ENCODE results near the gene CCDC33. TPM values are rescaled to one million over a fixed set of nuclear protein-coding genes. Genes with fewer than 3 reads are reported as not detected.

Gene CCDC33
- total and polyA plus RNA-seq, 2 experiments from 2014 or later: 2.6 to 2.8 TPM

DNA sequence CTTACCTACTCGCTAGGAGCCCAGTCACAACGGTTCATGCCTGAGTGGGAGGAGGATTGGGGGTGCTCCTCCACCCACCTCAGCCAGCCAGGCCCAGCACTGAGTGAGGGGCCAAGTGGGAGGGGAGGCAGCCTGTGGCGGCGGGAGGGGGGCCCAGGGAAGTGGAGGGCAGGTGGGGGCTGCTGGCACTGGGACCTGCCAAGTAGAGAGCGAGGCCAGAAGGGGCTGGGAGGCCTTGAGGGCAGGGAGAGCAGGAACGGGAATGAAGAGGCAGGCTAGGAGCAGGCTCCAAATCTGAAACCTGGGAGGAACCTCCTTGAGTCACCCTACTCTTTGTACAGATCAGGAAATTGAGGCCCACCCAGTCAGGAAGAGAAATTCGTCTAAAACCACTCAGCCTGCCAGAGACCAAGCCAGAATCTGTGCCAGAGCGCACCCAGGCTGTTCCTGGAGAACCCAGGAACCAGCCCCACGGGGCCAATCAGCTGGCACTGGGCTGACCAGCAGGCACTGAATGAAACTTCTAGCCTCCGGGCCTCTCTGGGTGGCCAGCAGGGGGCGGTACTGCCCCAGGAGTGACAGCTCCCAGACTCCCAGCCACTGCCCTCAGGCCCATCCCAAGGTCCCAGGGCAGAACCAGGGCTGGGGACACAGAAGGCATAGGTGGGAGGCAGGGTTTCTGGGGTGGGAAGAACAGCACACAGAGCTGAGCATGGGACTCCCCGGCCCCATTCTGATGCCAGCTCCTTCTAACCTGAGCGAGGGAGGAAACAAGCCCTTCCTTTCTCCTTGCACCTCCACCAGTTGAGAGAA is 146.1 kb downstream of the CCDC33 start:
- no peak overlapping the region for H2AFZ ChIP-seq
- peak; percentile 93 for ATAC-seq
- H3K27ac ChIP-seq (ENCODE audit: low read depth): no peak overlapping the region
- H3K4me1 Mint-ChIP-seq: peaks cover 22% of the 10 kb centered on the region
- H3F3A ChIP-seq (replicated peaks; ENCODE audit: low read depth): no peaks in the 10 kb centered on the region
- H3K27me3 Mint-ChIP-seq (ENCODE audit: insufficient read depth, low read depth, poor library complexity): peaks cover 6% of the 10 kb centered on the region
- H3K36me3 Mint-ChIP-seq (ENCODE audit: low read depth): no peaks in the 10 kb centered on the region
- no peaks in the 10 kb centered on the region for H4K20me1 ChIP-seq (replicated peaks; ENCODE audit: insufficient read depth)
- H3K79me2 ChIP-seq (replicated peaks; ENCODE audit: insufficient read depth): no peaks in the 10 kb centered on the region
- no peak overlapping the region for H3K4me3 Mint-ChIP-seq
- H3K4me2 ChIP-seq: no peak overlapping the region
- no peak overlapping the region for H3K27ac Mint-ChIP-seq
- no peak overlapping the region for H3K4me3 ChIP-seq
- no peaks in the 10 kb centered on the region for H3K27me3 ChIP-seq (ENCODE audit: insufficient read depth)
- peak; percentile 95 for DNase-seq (ENCODE audit: low spot score)
- TF ChIP-seq EZH2 (IDR thresholded peaks at IDR 0.05; ENCODE audit: low read depth, unreplicated experiment) (no peak), CREB1 (CRISPR knock-in tag; IDR thresholded peaks at IDR 0.05; ENCODE audit: low read depth) (no peak), POLR2AphosphoS5 (IDR thresholded peaks at IDR 0.05; ENCODE audit: low read depth) (no peak), ETS1 (IDR thresholded peaks at IDR 0.05) (no peak)
- TF ChIP-seq, protein P1, sequence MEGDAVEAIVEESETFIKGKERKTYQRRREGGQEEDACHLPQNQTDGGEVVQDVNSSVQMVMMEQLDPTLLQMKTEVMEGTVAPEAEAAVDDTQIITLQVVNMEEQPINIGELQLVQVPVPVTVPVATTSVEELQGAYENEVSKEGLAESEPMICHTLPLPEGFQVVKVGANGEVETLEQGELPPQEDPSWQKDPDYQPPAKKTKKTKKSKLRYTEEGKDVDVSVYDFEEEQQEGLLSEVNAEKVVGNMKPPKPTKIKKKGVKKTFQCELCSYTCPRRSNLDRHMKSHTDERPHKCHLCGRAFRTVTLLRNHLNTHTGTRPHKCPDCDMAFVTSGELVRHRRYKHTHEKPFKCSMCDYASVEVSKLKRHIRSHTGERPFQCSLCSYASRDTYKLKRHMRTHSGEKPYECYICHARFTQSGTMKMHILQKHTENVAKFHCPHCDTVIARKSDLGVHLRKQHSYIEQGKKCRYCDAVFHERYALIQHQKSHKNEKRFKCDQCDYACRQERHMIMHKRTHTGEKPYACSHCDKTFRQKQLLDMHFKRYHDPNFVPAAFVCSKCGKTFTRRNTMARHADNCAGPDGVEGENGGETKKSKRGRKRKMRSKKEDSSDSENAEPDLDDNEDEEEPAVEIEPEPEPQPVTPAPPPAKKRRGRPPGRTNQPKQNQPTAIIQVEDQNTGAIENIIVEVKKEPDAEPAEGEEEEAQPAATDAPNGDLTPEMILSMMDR (conservative IDR thresholded peaks at IDR 0.05; ENCODE audit: low read depth in 2 of 2): peak; percentile 96 to 98
- TF ChIP-seq, protein P2, sequence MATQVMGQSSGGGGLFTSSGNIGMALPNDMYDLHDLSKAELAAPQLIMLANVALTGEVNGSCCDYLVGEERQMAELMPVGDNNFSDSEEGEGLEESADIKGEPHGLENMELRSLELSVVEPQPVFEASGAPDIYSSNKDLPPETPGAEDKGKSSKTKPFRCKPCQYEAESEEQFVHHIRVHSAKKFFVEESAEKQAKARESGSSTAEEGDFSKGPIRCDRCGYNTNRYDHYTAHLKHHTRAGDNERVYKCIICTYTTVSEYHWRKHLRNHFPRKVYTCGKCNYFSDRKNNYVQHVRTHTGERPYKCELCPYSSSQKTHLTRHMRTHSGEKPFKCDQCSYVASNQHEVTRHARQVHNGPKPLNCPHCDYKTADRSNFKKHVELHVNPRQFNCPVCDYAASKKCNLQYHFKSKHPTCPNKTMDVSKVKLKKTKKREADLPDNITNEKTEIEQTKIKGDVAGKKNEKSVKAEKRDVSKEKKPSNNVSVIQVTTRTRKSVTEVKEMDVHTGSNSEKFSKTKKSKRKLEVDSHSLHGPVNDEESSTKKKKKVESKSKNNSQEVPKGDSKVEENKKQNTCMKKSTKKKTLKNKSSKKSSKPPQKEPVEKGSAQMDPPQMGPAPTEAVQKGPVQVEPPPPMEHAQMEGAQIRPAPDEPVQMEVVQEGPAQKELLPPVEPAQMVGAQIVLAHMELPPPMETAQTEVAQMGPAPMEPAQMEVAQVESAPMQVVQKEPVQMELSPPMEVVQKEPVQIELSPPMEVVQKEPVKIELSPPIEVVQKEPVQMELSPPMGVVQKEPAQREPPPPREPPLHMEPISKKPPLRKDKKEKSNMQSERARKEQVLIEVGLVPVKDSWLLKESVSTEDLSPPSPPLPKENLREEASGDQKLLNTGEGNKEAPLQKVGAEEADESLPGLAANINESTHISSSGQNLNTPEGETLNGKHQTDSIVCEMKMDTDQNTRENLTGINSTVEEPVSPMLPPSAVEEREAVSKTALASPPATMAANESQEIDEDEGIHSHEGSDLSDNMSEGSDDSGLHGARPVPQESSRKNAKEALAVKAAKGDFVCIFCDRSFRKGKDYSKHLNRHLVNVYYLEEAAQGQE (IDR thresholded peaks at IDR 0.05; ENCODE audit: unreplicated experiment): no peak
- no peaks in the 10 kb centered on the region for H3K9me3 Mint-ChIP-seq
- no peaks in the 10 kb centered on the region for H3K9me2 ChIP-seq (ENCODE audit: insufficient read depth)
- H3K36me3 ChIP-seq (ENCODE audit: insufficient read depth): no peaks in the 10 kb centered on the region
- no peaks in the 10 kb centered on the region; the same call in 1 of the 2 replicates for H3K4me1 ChIP-seq (ENCODE audit: insufficient read depth)

DNA sequence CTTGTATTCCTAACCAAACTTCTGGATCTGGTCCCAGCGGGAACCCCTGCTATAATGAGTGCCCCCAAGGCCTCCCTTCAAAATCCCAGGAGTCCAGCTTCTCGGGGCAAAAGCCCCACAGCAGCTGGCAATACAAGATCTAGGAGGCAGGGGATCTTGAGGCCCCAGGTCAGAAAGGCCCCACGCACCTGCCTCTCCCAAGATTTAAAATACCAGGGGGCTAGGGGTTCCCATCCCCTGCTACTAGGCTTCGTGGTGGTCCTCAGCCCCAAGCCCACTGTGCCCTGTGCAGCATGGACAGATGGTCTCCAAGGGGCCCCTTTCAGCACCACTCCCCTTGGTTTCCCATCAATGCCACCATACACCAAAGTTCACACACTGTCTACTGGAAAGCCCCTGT is 147.2 kb downstream of the CCDC33 start:
- no peak overlapping the region for H2AFZ ChIP-seq
- Mint-ChIP-seq H3K4me1 (peaks cover 22% of the 10 kb centered on the region), H3K9me3 (no peaks in the 10 kb centered on the region), H3K4me3 (no peak overlapping the region), H3K27ac (no peak overlapping the region), H3K36me3 (ENCODE audit: low read depth) (no peaks in the 10 kb centered on the region), H3K27me3 (ENCODE audit: insufficient read depth, low read depth, poor library complexity) (peaks cover 6% of the 10 kb centered on the region)
- no peak overlapping the region for H3K27ac ChIP-seq (ENCODE audit: low read depth)
- H3K36me3 ChIP-seq (ENCODE audit: insufficient read depth): no peaks in the 10 kb centered on the region
- no peak overlapping the region for H3K4me2 ChIP-seq
- DNase-seq (ENCODE audit: low spot score): no peak
- H4K20me1 ChIP-seq (replicated peaks; ENCODE audit: insufficient read depth): no peaks in the 10 kb centered on the region
- H3K4me3 ChIP-seq: no peak overlapping the region
- H3F3A ChIP-seq (replicated peaks; ENCODE audit: low read depth): no peaks in the 10 kb centered on the region
- no peaks in the 10 kb centered on the region for H3K27me3 ChIP-seq (ENCODE audit: insufficient read depth)
- no peaks in the 10 kb centered on the region for H3K79me2 ChIP-seq (replicated peaks; ENCODE audit: insufficient read depth)
- no peaks in the 10 kb centered on the region; the same call in 1 of the 2 replicates for H3K4me1 ChIP-seq (ENCODE audit: insufficient read depth)
- ATAC-seq: no peak
- H3K9me2 ChIP-seq (ENCODE audit: insufficient read depth): no peaks in the 10 kb centered on the region
- no peak for TF ChIP-seq EZH2 (IDR thresholded peaks at IDR 0.05; ENCODE audit: low read depth, unreplicated experiment)
- TF ChIP-seq, protein P3, sequence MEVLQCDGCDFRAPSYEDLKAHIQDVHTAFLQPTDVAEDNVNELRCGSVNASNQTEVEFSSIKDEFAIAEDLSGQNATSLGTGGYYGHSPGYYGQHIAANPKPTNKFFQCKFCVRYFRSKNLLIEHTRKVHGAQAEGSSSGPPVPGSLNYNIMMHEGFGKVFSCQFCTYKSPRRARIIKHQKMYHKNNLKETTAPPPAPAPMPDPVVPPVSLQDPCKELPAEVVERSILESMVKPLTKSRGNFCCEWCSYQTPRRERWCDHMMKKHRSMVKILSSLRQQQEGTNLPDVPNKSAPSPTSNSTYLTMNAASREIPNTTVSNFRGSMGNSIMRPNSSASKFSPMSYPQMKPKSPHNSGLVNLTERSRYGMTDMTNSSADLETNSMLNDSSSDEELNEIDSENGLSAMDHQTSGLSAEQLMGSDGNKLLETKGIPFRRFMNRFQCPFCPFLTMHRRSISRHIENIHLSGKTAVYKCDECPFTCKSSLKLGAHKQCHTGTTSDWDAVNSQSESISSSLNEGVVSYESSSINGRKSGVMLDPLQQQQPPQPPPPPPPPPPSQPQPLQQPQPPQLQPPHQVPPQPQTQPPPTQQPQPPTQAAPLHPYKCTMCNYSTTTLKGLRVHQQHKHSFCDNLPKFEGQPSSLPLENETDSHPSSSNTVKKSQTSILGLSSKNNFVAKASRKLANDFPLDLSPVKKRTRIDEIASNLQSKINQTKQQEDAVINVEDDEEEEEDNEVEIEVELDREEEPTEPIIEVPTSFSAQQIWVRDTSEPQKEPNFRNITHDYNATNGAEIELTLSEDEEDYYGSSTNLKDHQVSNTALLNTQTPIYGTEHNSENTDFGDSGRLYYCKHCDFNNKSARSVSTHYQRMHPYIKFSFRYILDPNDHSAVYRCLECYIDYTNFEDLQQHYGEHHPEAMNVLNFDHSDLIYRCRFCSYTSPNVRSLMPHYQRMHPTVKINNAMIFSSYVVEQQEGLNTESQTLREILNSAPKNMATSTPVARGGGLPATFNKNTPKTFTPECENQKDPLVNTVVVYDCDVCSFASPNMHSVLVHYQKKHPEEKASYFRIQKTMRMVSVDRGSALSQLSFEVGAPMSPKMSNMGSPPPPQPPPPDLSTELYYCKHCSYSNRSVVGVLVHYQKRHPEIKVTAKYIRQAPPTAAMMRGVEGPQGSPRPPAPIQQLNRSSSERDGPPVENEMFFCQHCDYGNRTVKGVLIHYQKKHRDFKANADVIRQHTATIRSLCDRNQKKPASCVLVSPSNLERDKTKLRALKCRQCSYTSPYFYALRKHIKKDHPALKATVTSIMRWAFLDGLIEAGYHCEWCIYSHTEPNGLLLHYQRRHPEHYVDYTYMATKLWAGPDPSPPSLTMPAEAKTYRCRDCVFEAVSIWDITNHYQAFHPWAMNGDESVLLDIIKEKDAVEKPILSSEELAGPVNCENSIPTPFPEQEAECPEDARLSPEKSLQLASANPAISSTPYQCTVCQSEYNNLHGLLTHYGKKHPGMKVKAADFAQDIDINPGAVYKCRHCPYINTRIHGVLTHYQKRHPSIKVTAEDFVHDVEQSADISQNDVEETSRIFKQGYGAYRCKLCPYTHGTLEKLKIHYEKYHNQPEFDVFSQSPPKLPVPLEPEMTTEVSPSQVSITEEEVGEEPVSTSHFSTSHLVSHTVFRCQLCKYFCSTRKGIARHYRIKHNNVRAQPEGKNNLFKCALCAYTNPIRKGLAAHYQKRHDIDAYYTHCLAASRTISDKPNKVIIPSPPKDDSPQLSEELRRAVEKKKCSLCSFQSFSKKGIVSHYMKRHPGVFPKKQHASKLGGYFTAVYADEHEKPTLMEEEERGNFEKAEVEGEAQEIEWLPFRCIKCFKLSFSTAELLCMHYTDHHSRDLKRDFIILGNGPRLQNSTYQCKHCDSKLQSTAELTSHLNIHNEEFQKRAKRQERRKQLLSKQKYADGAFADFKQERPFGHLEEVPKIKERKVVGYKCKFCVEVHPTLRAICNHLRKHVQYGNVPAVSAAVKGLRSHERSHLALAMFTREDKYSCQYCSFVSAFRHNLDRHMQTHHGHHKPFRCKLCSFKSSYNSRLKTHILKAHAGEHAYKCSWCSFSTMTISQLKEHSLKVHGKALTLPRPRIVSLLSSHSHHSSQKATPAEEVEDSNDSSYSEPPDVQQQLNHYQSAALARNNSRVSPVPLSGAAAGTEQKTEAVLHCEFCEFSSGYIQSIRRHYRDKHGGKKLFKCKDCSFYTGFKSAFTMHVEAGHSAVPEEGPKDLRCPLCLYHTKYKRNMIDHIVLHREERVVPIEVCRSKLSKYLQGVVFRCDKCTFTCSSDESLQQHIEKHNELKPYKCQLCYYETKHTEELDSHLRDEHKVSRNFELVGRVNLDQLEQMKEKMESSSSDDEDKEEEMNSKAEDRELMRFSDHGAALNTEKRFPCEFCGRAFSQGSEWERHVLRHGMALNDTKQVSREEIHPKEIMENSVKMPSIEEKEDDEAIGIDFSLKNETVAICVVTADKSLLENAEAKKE (CRISPR knock-in tag; IDR thresholded peaks at IDR 0.05): no peak
- TF ChIP-seq NANOG (IDR thresholded peaks at IDR 0.05; ENCODE audit: borderline replicate concordance): no peak

All from GM23338 (cell line).